CD4-positive, alpha-beta T cell treated with Interleukin-12 subunit alpha and Interleukin-12 subunit beta, for 1 hour (primary cell): Measurements from ENCODE around the gene DHRS12.

Source experiments
- DNase-seq: peaks from one replicate; pipeline ENCODE4 v3.0.0-alpha.2; 2020

Gene DHRS12

DNA sequence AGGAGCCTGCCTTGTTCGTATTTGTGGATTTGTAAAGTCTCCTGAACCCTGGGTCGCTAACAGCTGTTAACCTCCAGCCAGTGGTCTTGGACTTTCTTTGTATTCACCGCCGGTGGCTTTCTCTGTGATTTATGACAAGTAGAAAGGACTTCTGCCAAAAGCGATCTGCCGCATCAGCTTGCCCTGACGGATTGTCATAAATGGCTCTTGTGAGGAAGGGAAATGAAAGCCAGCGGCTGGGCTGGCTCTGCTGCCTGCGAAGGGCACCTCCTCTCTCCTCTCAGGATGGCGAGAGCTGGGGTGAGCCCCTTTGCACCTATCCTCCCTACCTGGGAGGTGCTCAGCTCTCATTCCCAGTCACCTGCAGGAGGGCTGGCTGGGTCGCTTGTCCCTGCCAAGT, 25.6 kb downstream of the DHRS12 start:
- DNase-seq = no peak

DNA sequence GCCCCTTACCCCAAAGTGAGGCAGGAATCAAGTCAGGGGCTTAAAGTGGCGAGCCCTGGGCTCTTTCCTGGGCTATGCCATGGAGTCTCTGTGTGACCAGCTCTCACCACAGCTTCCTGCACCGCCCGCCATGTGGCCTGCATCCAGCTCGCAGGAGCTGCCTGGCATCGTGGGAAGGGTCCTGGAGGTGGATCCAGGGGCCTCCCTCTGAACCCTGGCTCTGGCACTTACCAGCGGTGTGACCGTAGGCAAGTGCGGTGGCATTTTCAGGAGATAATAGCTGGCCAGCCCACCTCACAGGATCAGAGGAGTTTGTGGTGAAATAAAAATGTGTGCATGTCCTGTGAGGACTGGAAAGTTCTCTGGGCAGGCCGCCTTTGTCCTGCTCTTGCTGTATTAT, 26.0 kb downstream of the DHRS12 start:
- DNase-seq = no peak

DNA sequence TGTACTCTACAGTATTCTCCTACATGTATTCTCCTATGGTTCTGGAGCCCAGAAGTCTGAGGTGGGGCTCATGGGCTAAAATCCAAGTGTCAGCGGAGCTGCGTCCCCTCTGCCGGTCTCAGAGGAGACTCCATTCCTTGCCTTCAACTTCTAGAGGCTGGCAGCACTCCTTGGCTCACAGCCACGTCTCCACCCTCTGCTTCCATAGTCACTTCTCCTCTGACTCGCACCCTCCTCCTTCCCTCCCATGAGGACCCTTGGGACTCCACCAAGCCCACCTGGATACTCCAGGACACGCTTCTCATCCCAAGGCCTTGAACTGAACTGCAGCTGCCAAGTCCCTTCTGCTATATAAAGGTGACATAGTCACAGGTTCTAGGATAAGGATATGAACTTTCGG, 27.8 kb downstream of the DHRS12 start:
- no peak for DNase-seq

DNA sequence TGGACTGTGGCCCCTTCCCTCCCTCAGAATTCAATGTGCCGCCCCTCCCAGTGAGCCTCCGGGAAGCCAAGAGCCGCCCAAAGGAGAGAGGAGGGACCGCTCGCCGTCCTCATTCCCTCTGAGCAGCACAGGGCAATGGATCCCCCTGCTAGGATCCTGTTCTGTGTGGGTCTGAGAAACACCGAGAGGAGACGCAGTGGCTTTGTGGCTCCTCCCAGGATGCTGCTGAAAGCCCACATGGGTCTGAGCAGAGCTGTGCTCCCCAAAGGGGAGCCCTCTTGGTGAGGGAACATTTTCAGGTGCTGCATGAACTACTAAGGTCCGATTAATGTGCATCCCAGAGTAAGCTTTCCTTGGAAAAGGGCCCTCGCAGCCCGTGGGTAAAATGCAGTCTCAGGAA, 30.4 kb downstream of the DHRS12 start:
- DNase-seq = no peak

DNA sequence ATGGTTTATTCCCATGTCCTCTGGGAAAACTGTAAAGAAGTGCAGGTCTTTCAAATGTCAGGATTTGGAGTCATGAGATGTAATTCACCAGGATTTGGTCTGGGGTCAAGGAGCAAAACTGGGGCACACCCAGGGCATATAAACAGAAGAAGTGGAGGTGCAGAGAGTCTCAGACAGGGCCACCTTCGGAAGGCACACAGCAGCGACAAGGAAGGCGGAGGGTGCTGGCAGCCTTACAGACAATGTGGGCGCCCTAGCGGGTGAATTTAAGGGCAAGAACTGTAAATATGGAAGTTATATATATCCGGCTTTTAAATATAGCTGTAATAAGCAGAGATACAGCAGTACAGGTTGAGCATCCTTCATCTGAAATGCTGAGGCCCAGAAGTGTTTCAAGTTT, 31.2 kb downstream of the DHRS12 start:
- DNase-seq = no peak

DNA sequence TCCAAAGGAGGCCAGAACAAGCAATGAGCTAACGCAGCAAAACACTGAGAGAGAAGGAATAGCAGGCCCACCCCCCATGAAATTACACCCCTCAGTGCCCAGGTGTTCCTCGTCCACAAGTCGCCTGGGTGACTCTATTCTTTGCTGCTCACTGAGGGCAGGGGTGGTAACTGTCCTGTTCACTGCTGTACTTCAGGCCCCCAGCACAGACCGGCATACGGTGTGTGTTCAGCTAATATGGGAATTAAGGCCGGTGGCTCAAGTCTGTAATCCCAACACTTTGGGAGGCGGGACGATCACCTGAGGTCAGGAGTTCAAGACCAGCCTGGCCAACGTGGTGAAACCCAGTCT, 31.9 kb downstream of the DHRS12 start:
- DNase-seq = no peak

DNA sequence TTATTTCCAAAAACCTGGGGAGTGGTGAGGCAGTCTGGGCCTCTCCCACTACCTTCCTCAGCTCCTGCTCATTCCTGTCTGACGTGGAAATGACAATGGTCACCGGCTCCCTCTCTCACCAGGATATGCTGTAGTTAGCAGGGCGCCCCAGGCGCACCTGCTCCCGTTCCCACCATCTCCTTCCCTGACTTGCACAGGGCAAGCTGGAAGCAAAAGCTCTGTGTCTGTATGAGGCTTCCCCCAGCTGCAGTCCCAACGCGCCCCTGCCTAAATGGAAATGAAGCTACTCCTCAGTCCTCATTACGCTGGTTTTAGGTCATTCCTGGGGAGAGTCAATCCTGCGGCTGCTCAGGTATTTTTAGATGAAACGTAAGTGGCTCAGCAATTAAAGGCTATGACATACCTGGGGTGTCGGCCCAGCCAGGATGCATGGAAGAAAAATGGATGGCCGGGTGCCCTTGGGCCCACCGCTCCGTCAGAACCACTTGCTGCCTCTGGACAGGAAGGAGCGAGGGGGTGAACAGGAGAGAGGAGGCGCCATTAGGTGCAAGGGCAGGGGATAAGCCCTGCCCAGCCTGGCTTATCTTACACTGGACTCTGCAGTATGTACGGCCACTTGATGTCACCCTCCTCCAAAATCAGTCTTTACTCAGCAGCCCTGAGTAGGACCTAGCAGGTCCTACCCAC, 32.4 kb downstream of the DHRS12 start:
- DNase-seq = no peak

DNA sequence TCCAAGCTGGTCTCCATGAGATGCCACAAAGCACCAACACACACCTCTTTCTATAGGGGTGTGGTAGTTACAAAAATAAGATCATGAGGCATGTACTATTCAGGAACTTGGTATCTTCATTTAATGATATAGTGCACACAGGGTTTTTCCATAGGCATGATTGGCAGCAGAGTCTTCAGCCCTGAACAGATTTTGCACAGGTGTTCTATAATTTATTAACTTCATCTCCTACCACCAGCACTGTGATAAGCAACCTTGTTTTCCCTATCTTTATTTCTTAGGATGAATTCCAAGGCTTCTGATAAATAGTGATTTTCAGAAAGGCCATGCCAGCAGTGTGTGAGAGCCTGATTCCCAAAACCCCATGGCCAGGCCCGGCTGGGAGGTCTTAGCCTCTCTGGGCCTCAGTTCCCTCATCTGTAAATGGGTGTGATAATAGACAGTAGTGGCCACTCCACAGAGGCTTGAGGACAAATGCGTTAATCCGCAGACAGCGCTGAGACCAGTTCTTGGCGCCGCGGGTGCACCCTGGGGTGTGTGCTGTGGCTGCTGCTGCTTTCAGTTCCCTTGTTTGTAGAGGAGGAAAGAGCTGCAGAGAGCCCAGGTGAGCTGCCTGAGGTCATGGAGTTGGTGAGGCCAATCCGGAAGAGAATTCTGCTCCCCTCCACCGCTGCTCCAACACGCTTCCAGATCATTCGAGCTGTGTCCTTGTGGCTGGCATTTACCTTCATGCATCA, 33.1 kb downstream of the DHRS12 start:
- no peak for DNase-seq

DNA sequence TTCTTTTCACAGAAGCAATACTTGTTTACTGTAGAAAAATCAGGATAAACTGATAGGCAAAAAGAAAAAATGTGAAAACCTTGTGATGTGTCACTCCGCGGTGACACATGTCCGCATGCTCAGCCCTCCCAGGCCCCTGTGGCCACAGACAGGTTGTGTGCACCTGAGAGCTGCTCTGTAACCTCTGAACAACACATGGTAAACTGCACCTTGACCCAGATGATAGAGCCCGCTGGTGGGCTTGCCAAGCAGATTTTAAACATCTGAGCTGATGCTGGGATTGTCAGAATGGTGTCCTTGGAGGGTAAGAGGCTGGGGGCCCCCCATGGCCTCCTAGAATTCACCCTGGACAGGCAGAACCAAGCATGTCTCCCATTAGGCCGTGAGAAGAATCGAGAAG, 33.8 kb downstream of the DHRS12 start:
- DNase-seq = no peak

DNA sequence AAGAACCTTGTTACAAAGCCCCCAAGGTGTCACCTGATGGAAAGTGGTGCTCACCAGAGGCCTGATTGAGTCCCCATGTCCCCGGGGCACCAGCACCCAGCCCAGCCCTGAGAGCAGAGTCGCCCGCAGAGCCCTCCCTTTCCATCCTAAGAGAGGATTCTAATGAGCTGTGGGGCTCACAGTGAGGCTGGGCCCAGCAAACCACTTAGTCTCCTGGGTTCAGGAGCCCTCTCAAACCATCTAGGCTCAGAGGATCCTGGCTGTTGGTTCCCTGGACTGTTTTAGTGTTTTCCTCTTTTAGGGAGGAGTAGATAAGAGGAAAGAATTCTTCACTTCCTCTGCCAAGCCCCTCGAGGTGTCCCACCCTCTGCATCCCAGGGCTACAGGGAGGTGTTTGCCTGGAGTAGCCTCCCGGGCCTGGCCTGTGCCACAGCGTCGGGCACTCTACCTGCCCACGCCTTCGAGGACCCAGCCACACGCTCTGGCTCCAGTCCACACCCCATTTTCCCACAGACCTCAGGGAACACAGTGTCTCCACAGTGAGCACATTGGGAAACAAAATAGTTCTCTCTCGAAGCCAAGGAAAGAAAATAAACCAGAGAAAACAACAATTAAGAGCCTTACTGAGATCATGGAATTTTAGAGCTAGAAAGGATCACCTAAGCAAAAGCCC, 34.4 kb downstream of the DHRS12 start:
- DNase-seq = no peak

DNA sequence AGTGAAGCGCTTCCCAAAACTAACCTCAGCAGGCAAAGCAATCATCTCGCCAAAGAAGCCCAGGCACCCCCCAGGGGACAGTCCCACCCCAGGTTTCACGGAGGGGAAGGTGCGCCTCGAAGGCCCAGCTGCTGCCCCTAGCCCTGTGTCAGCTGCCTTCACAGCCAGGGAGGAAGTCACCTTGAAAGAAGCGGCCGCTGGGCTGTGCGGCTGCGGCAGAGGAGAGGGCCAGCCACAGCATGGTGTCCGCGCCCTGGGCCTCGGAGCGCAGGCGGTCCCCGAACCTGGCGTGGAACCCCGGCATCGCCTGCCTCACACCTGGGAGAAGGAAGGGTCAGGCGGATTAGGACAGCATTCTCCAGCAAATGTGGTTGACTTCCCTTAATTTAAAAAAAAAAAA, 35.0 kb downstream of the DHRS12 start:
- no peak for DNase-seq

DNA sequence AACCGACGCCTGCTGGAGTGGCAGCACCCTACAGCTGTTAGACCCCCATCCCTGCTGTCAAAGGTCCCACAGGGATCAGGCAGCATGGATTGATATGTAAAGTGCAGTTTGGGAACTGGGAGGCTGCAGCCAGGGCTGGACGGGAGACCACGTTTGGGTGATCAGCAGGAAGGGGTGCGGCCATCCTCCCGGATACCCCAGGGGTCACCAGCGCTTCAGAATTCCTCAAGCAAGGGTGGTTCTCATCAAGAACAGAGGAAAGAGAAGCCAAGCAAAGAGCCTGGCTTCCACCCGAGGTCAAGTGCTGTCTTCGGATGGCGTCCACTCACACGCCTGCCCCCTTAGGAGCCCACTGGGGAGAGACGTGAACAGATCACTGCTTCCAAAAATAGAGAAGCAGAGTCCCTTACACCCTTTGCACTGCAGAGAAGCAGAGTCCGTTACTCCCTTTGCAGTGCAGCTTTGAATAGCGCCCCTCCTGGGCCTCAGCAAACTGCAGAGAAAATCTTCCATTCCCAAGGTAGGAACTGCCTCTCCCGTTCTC, 35.5 kb downstream of the DHRS12 start:
- DNase-seq = no peak

DNA sequence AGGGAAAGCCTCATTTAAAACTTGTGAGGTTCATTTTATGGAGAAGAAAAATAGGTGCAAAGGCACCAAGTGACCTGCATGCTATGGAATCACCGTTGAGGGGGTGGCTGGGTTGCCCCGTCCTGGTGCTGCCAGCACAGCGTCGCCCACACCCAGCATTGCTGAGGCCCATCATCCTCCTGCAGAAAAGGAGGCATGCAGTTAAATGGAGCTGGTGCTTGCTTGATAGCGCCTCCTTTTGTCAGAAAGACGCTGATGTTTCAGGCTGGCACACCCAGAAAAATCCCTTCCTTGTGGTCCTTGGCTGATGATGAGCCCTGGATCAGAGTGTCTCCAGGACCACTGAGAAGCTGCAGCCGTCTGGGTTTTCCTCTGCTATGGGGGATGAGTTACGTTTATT, 36.9 kb downstream of the DHRS12 start:
- DNase-seq = no peak

DNA sequence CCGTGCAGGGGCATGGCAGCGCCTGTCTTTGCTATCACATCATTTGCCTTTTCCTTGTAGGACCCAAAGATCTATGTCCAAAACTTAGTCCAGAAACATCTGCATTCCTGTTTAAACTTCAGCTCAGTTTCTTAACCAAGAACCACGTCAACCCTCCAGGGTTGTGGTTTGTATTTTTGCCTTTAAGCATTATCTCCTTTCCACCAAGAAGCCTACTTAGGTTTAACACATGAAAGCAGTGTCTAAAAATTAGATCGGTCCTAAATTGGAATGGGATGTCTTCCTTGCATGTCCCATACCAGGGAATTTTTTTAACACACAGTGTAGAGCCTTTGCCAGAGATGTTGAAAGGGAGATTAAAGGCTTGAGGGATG, 38.8 kb downstream of the DHRS12 start:
- no peak for DNase-seq

DNA sequence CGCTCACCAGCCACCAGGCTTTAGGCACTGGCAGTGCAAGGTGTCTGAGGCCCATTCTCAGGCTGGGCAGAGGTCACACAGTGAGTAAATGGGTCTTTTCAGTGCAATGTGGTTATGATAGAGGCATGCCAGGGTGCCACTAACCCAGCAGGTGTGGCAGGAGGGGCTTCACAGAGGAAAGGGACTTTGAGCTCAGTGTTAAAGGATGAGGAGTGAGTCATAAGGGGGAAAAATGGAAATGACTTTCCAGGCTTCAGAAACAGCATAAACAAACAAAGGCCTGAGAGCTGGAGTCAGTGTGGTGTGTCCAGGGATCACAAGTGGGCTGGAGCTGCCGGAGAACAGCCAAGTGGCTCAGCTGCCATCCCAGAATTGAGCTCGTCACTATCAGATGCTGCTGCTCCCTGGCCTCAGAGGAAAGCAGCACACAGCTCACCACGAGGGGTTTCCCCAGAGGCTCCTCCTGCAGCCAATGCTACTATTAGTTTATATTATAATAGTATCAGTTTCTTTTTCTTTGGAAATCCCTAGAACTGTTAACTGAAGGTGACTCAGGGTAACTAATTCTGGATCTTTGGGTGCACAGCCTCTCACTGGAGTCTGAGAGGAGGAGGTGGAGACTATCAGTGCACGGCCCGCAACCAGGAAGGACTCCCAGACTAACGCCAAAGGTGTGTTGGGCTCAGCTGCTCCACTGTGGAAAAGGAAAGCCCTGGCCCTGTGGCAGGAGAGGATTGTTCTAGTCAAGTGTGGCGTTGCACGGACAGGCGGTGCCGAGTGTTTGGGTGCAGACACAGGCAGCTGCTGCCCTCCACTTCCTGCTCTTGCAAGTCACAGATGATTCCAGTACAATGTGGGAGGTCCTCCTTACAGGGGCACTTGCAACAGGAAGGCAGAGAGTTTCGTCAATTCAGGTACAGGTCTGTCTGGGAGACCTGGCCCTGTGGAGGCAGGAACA, 39.5 kb downstream of the DHRS12 start:
- peak; percentile 62 for DNase-seq

DNA sequence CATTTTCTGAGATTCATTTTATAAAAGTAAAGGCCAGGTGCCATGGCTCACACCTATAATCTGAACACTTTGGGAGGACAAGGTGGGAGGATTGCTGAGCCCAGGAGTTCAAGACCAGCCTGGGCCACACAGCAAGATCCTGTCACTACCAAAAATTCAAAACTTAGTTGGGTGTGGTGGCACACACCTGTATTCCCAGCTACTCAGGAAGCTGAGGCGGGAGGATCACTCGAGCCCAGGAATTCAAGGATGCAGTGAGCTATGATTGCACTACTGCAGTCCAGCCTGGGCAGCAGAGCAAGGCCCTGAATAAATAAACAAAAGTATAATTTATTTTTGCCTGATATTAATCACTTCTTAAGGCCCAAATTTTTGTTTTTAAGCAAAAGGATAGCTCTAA, 40.5 kb downstream of the DHRS12 start:
- no peak for DNase-seq

DNA sequence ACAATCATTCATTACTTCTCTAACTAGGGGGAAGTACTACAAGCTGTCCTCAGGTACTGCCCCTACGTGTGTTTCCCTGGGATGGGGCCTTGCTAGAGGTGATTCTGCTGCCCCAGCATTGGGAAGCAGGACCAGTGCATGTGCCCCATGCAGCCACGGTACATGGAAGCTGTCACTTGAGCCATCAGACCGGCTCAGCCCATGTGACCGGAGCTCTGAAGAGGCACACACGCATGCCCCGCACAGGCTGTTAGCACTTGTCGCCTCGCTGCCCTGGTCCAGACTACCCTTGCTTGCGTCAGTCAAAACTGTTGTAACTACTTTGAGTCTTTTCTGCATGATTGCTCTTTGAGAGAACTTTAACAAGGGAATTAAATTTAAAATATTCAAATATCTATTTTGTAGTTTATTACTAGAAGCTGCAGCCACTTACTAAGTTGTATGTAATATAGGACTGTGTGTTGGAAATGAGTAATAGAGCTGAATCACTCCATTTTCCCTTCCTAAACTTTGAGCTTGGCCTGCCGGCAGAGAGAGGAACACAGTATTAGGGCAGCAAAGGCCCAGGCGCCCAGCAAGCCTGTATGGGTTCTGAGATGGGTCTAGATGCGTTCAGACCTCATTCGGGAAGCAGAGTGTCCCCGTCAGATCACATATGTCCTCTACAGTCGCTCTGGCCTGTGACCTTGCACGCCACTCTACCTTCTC, 42.2 kb downstream of the DHRS12 start:
- no peak for DNase-seq

DNA sequence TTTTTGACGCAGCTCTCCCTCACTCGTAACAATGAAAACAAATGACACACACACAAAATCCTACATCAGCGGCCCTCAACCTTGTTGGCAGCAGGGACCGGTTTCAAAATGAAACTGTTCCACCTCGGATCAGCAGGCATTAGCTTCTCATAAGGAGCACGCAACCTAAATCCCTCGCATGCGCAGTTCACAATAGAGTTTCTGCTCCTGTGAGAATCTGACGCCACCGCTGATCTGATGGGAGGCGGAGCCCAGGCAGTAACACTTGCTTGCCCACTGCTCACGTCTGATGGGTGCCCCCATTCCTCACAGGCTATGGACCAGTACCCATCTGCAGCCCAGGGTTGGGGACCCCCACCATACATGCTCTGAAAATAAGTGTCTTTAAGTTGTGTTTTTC, 43.4 kb downstream of the DHRS12 start:
- DNase-seq = no peak

DNA sequence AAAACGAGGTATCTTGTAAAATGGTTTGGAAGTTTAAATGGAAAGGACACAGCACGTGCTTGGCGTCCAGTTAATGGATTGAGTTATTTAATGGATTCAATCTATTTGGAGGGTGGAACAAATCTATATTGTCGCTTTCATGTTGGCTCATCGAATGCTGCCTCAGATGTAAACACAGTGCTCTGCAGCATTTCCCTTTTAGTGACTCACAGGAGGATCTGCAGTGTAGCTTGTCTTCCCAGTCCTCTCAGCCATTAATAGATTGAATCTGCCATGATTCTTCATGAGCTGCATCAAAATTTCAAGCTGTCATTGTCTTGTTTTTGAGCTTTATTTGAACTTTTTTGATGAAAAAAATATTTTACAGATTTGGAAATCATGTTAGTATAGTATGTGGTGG, 44.7 kb downstream of the DHRS12 start:
- no peak for DNase-seq

DNA sequence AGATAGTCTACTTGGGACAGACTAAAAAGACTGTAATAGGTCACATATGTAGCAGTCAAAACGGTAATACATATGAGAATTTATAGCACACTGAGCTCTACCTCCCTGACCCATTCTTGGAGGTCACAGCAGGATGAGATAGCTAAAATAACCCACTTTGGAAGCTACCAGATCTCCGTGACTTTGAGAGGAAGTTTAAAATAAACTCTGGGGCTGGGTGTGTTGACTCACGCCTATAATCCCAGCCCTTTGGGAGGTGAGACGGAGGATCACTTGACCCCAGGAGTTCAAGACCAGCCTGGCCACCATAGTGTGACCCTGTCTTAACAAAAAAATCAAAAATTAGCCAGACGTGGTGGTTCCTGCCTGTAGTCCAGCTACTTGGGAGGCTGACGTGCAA, 45.3 kb downstream of the DHRS12 start:
- no peak for DNase-seq

DNA sequence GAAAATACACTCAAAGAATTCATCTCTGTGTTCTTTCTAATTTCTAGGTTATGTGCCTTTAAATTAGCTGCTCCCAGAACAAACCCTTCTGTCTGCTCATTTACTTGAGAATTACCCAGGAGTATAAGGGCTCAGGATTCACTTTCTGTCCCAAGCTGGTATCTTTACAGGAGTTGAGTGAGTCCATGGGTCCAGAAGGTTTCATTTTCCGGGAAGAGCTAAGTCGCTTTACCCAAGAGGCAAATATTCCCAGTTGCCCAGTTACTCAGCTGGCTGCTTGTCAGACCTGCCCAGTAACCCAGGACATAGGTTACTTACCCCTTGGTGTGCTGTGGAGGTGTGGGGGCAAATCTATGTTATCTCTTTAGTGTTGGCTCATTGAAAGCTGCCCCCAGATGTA, 47.3 kb downstream of the DHRS12 start:
- no peak for DNase-seq
